ENCODE measurements around the gene TMEM108. TPM values are rescaled to one million over a fixed set of nuclear protein-coding genes. Genes with fewer than 3 reads are reported as not detected.

Gene TMEM108
- polyA plus RNA-seq, 1 of the 3 experiments (the other 2 are of a cell fraction): 8.6 TPM

DNA sequence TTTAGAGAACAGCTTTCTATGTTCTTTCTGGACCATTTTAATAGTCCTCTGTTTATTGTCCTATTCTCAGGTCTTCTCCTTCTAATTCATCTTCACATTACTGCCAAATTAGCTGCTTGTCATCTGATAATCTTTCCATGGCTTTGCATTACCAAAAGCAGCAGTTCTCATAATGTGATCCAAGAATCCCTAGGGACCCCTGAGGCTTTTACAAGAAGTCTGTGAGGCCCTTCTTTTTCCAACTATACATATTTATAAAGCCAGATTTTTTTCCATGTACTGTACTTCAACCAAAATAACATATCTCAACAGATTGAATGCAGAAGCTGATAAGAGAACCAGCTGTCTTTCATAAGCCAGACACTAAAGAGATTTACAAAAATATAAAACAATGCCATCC lies 199.2 kb downstream of the TMEM108 start:
- H3K9ac ChIP-seq: no peak overlapping the region
- CTCF ChIA-PET: interaction anchor here (1.0 to 2.8 kb wide), 5 partner anchors 9 to 196 kb away, joined by 3 to 9 read pairs (median 5); no protein-coding TSS in a partner anchor

DNA sequence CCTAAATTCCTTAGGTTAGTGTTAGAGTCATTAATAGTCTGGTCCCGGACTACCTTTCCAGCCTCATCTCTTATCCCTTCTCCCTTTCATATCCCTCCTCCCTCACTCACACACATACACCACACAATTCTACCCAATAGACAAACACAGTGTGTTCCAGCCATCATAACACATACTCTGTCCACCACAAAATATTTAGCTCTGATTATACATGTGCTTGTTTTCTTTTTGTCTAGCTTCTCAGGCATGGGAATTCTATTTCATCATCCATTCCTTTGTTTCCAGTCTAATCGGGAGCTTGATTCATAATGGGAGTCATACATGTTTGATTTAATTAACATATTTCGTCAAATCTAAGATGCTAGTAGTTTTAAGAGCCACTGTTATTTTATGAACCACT lies 199.8 kb downstream of the TMEM108 start:
- no peaks in the 10 kb centered on the region for H3K36me3 ChIP-seq (replicated peaks in 1 of 2; ENCODE audit: control insufficient read depth in 1 of 2, insufficient read depth in 2 of 2, low read length in 1 of 2)
- no peaks in the 10 kb centered on the region for H3K79me2 ChIP-seq (ENCODE audit: insufficient read depth)
- H3K27me3 ChIP-seq (ENCODE audit: insufficient read depth): no peaks in the 10 kb centered on the region
- CTCF ChIA-PET: interaction anchor here (1.3 to 2.8 kb wide), 4 partner anchors 9 to 197 kb away, joined by 3 to 9 read pairs (median 6); no protein-coding TSS in a partner anchor
- H4K20me1 ChIP-seq (ENCODE audit: insufficient read depth): no peaks in the 10 kb centered on the region
- DNase-seq: no peak
- H3K9ac ChIP-seq: no peak overlapping the region
- no peaks in the 10 kb centered on the region for H3K9me2 ChIP-seq
- H3K9me3 ChIP-seq: peaks cover 4% of the 10 kb centered on the region; the same call in 1 of the 2 replicates
- H3K4me1 ChIP-seq (ENCODE audit: control insufficient read depth in 1 of 2, insufficient read depth in 2 of 2, low read depth in 1 of 2, low read length in 1 of 2): peaks cover 9 to 16% of the 10 kb centered on the region in 2 experiments; a peak in 3 of 4 replicates
- no peaks in the 10 kb centered on the region for H3F3A ChIP-seq (replicated peaks; ENCODE audit: insufficient read depth)
- no peak for TF ChIP-seq FOSL2 (IDR thresholded peaks at IDR 0.05; ENCODE audit: borderline replicate concordance, low read depth)
- no peak for TF ChIP-seq MXI1 (IDR thresholded peaks at IDR 0.05; ENCODE audit: low read depth, low read length)
- no peak for TF ChIP-seq EZH2phosphoT487 (IDR thresholded peaks at IDR 0.05; ENCODE audit: borderline replicate concordance, low read depth)
- TF ChIP-seq EP300 (IDR thresholded peaks at IDR 0.05; ENCODE audit: borderline replicate concordance in 1 of 2, low read depth in 1 of 2, low read length in 1 of 2): no peak
- no peak for TF ChIP-seq JUND (IDR thresholded peaks at IDR 0.05)
- POLR2A ChIA-PET: interaction anchor here (2.2 kb wide), 1 partner anchor 9 kb away, joined by 5 read pairs; no protein-coding TSS in a partner anchor
- WGBS (ENCODE audit: low lambda C conversion rate): 73% methylated on average over 3 of the region's 3 CpGs
- H3K4me2 ChIP-seq: no peak overlapping the region
- no peak overlapping the region for H2AFZ ChIP-seq (ENCODE audit: low read depth)
- H3K27ac ChIP-seq (ENCODE audit: low read depth in 2 of 2, low read length in 1 of 2): peak overlapping the region; percentile 6 to 92
- H3K4me3 ChIP-seq (ENCODE audit: low read depth in 2 of 2, low read length in 1 of 2): no peak overlapping the region

More for the DNA sequence above, 199.2 kb downstream of the TMEM108 start:
- H3K9me3 ChIP-seq: peaks cover 4% of the 10 kb centered on the region; the same call in 1 of the 2 replicates
- H3K36me3 ChIP-seq (replicated peaks in 1 of 2; ENCODE audit: control insufficient read depth in 1 of 2, insufficient read depth in 2 of 2, low read length in 1 of 2): no peaks in the 10 kb centered on the region
- peaks cover 9 to 14% of the 10 kb centered on the region in 2 experiments; a peak in 3 of 4 replicates for H3K4me1 ChIP-seq (ENCODE audit: control insufficient read depth in 1 of 2, insufficient read depth in 2 of 2, low read depth in 1 of 2, low read length in 1 of 2)
- POLR2A ChIA-PET: interaction anchor here (2.2 kb wide), 1 partner anchor 10 kb away, joined by 5 read pairs; no protein-coding TSS in a partner anchor
- H3K79me2 ChIP-seq (ENCODE audit: insufficient read depth): no peaks in the 10 kb centered on the region
- no peak overlapping the region for H2AFZ ChIP-seq (ENCODE audit: low read depth)
- H3K4me2 ChIP-seq: no peak overlapping the region
- no peaks in the 10 kb centered on the region for H4K20me1 ChIP-seq (ENCODE audit: insufficient read depth)
- H3F3A ChIP-seq (replicated peaks; ENCODE audit: insufficient read depth): no peaks in the 10 kb centered on the region
- peak in 1 of 2 experiments; percentile 78; a peak in 2 of 4 replicates for TF ChIP-seq EP300 (IDR thresholded peaks at IDR 0.05; ENCODE audit: borderline replicate concordance in 1 of 2, low read depth in 1 of 2, low read length in 1 of 2)
- TF ChIP-seq, protein P1, sequence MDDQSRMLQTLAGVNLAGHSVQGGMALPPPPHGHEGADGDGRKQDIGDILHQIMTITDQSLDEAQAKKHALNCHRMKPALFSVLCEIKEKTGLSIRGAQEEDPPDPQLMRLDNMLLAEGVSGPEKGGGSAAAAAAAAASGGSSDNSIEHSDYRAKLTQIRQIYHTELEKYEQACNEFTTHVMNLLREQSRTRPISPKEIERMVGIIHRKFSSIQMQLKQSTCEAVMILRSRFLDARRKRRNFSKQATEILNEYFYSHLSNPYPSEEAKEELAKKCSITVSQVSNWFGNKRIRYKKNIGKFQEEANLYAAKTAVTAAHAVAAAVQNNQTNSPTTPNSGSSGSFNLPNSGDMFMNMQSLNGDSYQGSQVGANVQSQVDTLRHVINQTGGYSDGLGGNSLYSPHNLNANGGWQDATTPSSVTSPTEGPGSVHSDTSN (IDR thresholded peaks at IDR 0.05): no peak
- TF ChIP-seq TCF12 (IDR thresholded peaks at IDR 0.05): peak; percentile 44; the same call in 1 of the 2 replicates
- no peak for TF ChIP-seq FOXM1 (IDR thresholded peaks at IDR 0.05; ENCODE audit: low read depth)
- TF ChIP-seq RCOR1 (IDR thresholded peaks at IDR 0.05; ENCODE audit: low read length): peak; percentile 71; the same call in 1 of the 2 replicates
- TF ChIP-seq MEF2A (IDR thresholded peaks at IDR 0.05; ENCODE audit: borderline replicate concordance, low read depth): no peak
- TF ChIP-seq, protein P2, sequence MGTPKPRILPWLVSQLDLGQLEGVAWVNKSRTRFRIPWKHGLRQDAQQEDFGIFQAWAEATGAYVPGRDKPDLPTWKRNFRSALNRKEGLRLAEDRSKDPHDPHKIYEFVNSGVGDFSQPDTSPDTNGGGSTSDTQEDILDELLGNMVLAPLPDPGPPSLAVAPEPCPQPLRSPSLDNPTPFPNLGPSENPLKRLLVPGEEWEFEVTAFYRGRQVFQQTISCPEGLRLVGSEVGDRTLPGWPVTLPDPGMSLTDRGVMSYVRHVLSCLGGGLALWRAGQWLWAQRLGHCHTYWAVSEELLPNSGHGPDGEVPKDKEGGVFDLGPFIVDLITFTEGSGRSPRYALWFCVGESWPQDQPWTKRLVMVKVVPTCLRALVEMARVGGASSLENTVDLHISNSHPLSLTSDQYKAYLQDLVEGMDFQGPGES (IDR thresholded peaks at IDR 0.05; ENCODE audit: low read depth, low read length): no peak
- TF ChIP-seq GATA2 (CRISPR knock-in tag; IDR thresholded peaks at IDR 0.05): peak; percentile 68; the same call in 1 of the 2 replicates
- TF ChIP-seq EZH2phosphoT487 (IDR thresholded peaks at IDR 0.05; ENCODE audit: borderline replicate concordance, low read depth): no peak
- H3K27me3 ChIP-seq (ENCODE audit: insufficient read depth): no peaks in the 10 kb centered on the region
- peak overlapping the region; percentile 6 to 92 for H3K27ac ChIP-seq (ENCODE audit: low read depth in 2 of 2, low read length in 1 of 2)
- no peak overlapping the region for H3K4me3 ChIP-seq (ENCODE audit: low read depth in 2 of 2, low read length in 1 of 2)
- DNase-seq: peak; percentile 38
- H3K9me2 ChIP-seq: no peaks in the 10 kb centered on the region

Measured in SK-N-SH (cell line).